Measurements from ENCODE around the gene PIN1. TPM values are rescaled to one million over a fixed set of nuclear protein-coding genes. Genes with fewer than 3 reads are reported as not detected.
A peak's percentile ranks its signal among the peaks of the same experiment; 100 is the strongest.
"Not testable (repeated sequence)": the region's sequence is repeated elsewhere in the genome, so short reads cannot be mapped to it uniquely, and the experiment has no call there.

The PIN1 gene
- total RNA-seq, 2 experiments from 2014 or later, result 95.1 to 101 TPM

DNA sequence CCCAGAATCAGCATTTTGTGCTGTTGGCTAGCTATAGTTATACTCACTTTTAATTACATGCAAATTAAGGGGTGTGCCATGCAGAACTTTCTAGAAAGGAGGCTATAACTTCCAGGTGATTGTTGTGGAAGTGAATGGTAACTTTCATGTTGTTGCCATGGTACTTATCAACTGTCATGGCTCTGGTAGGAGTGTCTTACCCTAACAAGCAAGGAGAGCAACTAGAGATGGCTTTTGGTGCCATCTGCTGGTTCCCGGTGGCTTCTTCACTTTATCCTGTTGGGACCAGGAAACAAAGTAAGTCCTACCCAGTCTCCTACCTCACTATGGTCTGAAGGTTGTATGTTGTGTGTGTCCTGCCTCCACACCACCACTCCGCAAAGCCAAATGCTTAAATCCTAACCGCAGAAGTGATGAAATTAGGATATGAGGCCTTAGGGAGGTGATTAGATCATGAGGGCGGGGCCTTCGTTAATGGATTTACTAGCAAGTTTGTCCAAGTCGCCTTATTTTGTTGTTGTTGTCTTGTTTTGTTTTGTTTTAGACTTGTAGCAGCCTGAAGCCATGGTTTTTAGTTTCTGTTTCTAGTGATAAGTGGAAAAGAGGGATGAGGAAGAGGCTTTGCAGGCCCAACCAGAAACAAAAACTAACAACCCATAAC lies 38.9 kb upstream of the PIN1 start:
- Mint-ChIP-seq H3K9me3 (no peaks in the 10 kb centered on the region), H3K4me3 (no peak overlapping the region), H3K27me3 (no peaks in the 10 kb centered on the region), H3K4me1 (peaks cover 17% of the 10 kb centered on the region), H3K27ac (peak overlapping the region; percentile 90), H3K36me3 (no peaks in the 10 kb centered on the region)
- POLR2A ChIA-PET, result no interaction called here
- peak; percentile 31 for ATAC-seq (ENCODE audit: low read depth)
- DNase-seq, result peak; percentile 73

DNA sequence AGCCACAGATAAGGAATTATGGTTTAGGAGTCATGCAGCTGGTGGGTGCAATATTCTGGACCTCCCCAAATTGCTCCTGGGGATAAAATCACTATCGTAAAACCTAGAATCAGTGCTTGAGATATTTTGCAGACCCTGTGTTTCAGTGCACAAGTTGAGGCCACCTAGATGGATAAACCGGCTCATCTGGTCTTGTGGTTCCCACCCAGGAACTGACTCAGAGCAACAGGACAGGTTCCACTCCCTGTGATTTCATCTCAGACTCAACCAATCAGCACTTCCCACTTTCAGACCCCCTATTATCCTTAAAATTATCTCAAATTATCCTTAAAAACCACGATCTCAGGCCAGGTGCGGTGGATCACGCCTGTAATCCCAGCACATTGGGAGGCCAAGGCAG lies 37.2 kb upstream of the PIN1 start:
- POLR2A ChIA-PET, result interaction anchor here (0.9 kb wide), 1 partner anchor 11 kb away, joined by 3 read pairs; no protein-coding TSS in a partner anchor
- Mint-ChIP-seq H3K9me3 (no peaks in the 10 kb centered on the region), H3K36me3 (no peaks in the 10 kb centered on the region), H3K27ac (no peak overlapping the region), H3K27me3 (no peaks in the 10 kb centered on the region), H3K4me1 (peaks cover 15% of the 10 kb centered on the region), H3K4me3 (no peak overlapping the region)
- no peak for DNase-seq
- ATAC-seq (ENCODE audit: low read depth), result no peak

DNA sequence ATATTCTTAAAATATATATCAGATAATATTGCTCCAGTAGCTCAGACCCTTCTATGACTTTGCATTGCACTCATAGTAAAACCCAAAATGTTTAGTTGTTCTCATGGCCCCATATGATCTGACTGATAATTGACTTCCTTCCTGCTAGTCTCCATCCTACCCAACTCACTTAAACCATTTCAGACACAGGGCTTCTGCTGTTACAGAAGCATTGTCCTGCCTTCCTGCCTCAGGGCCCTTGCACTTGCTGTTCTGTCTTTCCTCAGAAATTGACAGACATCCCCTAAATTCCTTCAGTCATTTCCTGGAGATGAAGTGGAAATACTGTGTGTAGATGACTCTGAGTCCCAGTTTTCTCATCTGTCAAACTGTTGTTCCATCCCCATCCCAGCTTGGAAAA lies 36.0 kb upstream of the PIN1 start:
- peak; percentile 32 for ATAC-seq (ENCODE audit: low read depth)
- Mint-ChIP-seq H3K4me1 (peaks cover 12% of the 10 kb centered on the region), H3K36me3 (peaks cover 5% of the 10 kb centered on the region), H3K9me3 (no peaks in the 10 kb centered on the region), H3K4me3 (no peak overlapping the region), H3K27ac (no peak overlapping the region), H3K27me3 (no peaks in the 10 kb centered on the region)
- DNase-seq, result no peak
- POLR2A ChIA-PET, result interaction anchor here (0.6 to 0.7 kb wide), 4 partner anchors 21 to 51 kb away, joined by 3 to 8 read pairs (median 4); no protein-coding TSS in a partner anchor

DNA sequence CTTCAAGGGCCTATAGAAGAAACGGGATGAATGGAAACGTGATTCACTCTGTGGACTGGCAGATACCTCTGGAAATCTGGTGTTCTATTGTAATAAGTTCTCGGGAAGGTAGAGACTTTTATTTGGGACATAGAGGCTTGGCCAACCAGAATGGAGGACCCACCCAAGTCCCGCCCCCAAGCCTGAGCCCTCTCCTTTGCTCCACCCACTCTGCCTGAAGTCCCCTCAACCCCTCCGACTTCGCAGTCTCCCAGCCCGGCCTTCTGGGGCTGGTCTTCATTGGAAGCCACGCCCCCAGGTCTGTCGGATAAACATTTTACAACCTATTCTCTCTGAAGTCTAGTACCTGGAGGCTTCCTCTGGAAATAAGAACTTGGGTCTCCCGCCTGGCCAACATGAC lies 33.1 kb upstream of the PIN1 start:
- Mint-ChIP-seq H3K27ac (no peak overlapping the region), H3K4me3 (no peak overlapping the region), H3K27me3 (no peaks in the 10 kb centered on the region), H3K9me3 (no peaks in the 10 kb centered on the region), H3K4me1 (peaks cover 4% of the 10 kb centered on the region), H3K36me3 (peaks cover 7% of the 10 kb centered on the region)
- DNase-seq, result no peak
- ATAC-seq (ENCODE audit: low read depth), result no peak
- POLR2A ChIA-PET, result no interaction called here

DNA sequence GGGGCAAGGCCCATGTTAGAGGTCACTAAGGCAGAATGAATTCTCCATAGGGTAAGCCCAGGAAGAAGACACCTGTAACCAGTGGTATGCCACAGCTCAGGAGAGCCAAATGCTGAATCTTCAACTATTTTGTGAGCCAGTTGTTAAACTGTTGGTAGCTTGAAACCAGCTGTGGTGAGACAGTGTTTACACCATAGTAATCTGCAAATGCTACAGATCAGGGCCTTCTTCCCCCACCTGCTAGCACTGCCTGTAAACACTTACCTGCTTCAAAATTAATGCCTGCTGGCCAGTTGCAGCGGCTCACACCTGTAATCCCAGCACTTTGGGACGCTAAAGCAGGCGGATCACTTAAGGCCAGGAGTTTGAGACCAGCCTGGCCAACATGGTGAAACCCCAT lies 28.3 kb upstream of the PIN1 start:
- POLR2A ChIA-PET, result interaction anchor here (1.7 kb wide), 1 partner anchor 12 kb away, joined by 4 read pairs; the partner anchor contains the start of gene FBXL12
- DNase-seq (no peak), ATAC-seq (ENCODE audit: low read depth) (no peak)
- H3K27ac Mint-ChIP-seq, result no peak overlapping the region
- peaks cover 12% of the 10 kb centered on the region for H3K4me1 Mint-ChIP-seq
- no peaks in the 10 kb centered on the region for H3K27me3 Mint-ChIP-seq
- peaks cover 24% of the 10 kb centered on the region for H3K36me3 Mint-ChIP-seq
- no peak overlapping the region for H3K4me3 Mint-ChIP-seq
- H3K9me3 Mint-ChIP-seq, result no peaks in the 10 kb centered on the region

DNA sequence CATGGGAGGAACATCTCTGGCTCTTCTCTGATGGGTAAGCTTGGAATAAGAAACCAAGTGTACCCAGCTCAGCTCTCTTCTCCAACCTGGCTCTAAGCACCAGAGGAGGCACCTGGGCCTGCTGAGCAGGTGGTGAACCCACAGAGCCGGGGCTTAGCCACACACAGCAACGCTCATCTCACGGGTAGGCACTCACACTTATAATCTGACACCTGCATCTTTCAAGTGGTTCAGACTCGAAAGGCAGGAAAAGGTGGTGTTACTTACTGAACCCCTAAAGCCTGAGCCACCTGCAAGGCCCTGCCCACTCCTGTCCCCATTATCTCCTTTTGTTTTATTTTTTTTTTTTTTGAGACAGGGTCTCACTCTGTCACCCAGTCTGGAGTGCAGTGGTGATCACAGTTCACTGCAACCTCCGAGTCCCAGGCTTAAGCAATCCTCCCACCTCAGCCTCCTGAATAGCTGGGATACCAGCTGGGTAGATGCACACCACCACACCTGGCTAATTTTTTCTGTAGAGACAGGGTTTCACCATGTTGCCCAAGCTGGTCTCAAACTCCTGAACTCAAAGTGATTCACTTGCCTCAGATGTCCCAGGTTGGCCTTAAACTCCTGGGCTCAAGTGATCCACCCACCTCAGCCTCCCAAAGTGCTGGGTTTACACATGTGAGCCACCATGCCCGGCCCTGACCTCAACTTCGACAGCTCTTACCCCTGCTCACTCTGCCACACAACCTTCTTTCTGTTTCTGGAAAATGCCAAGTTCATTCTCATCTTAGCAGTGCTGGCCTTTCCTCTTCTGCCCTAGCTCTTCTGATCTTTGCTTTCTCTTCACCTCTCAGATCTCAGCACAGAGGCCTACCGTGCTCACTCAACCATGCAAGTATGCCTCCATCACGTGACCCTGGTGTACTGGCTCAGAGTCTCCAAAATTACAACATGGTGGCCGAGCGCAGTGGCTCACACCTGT lies 26.0 kb upstream of the PIN1 start:
- no peaks in the 10 kb centered on the region for H3K27me3 Mint-ChIP-seq
- H3K4me3 Mint-ChIP-seq, result no peak overlapping the region
- H3K36me3 Mint-ChIP-seq, result peaks cover 31% of the 10 kb centered on the region
- peak; percentile 73 for ATAC-seq (ENCODE audit: low read depth)
- no peaks in the 10 kb centered on the region for H3K9me3 Mint-ChIP-seq
- POLR2A ChIA-PET, result interaction anchor here (1.0 to 2.7 kb wide), 2 partner anchors 9 to 11 kb away, joined by 3 to 14 read pairs; partner anchors contain the start of gene FBXL12
- peak overlapping the region; percentile 55 for H3K27ac Mint-ChIP-seq
- peaks cover 12% of the 10 kb centered on the region for H3K4me1 Mint-ChIP-seq
- DNase-seq, result no peak

DNA sequence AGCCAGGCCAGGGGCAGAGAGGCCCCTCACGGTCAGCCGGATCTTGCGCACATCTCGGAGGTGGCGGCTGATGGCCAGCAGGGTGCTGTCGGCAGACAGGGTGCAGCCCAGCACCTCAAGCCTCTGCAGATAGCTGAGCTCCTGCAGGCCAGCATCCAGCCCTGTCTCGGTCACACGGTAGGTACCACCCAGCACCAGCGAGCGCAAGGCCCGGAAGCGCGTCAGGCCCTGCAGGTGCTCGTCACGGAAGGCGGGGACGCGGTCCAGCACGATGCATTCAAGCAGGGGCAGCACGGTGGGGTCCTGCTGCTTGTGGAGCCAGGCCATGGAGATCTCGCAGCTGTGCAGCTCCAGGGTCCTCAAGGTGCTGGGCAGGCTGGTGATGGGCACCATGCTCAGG lies 24.0 kb upstream of the PIN1 start:
- DNase-seq, result no peak
- H3K27me3 Mint-ChIP-seq, result no peaks in the 10 kb centered on the region
- H3K9me3 Mint-ChIP-seq, result peaks cover 6% of the 10 kb centered on the region
- no peak for ATAC-seq (ENCODE audit: low read depth)
- H3K4me3 Mint-ChIP-seq, result no peak overlapping the region
- POLR2A ChIA-PET, result interaction anchor here (0.5 to 2.7 kb wide), 3 partner anchors 7 to 637 kb away, joined by 3 to 14 read pairs (median 5); partner anchors contain the start of genes FBXL12 and ZNF846
- H3K27ac Mint-ChIP-seq, result no peak overlapping the region
- H3K4me1 Mint-ChIP-seq, result peaks cover 12% of the 10 kb centered on the region
- H3K36me3 Mint-ChIP-seq, result peaks cover 48% of the 10 kb centered on the region

DNA sequence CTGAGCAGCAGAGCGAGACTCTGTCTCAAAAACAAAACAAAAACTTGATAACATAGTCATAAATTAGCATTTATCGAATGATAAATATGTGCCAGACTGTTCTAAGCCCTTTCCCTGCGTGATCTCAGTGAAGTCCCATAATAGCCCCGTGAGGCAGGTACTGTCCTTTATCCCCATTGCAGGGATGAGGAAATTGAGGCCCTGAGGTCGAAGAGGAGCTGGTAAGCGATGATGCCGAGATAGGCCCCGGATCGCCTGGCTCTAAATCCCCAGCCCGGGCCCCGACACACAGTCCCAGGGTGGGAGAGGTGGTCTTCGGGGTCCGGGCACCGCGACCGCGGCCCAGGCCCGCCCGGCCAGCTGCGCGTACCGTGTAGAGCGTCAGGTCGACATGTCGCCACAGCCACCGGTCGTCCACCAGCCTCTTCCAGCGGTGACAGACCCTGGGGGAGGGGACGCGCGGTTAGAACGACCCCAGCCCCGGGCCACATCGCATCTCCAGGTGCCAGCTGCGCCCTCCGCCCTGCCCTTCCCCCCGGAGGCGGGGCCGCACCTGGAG lies 16.9 kb upstream of the PIN1 start:
- Mint-ChIP-seq H3K27me3 (no peaks in the 10 kb centered on the region), H3K27ac (peak overlapping the region; percentile 96)

DNA sequence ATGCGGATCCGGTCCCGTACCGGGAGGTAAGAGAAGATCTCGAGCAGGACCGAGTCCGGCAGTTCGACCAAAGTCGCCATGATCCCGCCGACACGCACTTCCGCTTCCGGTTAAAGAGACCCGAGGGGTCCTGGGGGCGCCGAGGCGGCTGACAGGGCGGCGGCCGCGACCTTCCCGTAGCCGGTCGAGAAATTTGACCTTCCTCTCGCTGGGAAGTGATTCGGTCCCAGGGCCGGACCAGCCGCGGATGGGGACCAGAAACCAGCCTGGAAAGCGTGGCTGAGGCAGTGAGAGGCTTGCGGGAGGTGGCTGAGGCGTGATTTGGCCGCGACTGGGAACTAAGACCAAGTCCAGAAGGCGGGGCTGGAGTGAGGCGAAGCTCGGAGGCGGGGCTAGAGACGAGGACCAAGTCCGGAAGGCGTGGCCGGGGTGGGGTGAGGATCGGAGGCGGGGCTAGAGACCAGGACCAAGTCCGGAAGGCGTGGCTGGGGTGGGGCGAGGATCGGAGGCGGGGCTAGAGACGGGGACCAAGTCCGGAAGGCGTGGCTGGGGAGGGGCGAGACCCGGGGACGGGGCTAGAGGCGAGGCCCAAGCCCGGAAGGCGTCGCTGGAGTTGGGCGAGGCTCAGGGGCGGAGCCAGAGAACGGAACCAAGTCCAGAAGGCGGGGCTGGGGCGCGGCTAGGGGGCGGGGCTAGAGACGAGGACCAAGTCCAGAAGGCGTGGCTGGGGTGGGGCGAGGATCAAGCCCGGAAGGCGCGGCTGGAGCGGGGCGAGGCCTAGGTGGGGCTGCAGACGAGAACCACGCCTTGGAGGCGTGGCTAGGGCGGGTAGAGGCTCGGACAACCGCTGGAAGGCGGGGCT lies 16.2 kb upstream of the PIN1 start, which contains the start of gene FBXL12:
FBXL12 (minus strand) TSS at position 346 of the 862 bp plus-strand sequence; CDS start at position 80, 266 bp downstream.
- Mint-ChIP-seq H3K4me3 (peak within 1 kb of the TSS; percentile 90), H3K27ac (peak within 1 kb of the TSS; percentile 96), H3K27me3 (no peaks in the 10 kb centered on the region), H3K4me1 (peaks cover 23% of the 10 kb centered on the region), H3K9me3 (peaks cover 12% of the 10 kb centered on the region), H3K36me3 (peaks cover 27% of the 10 kb centered on the region)
- POLR2A ChIA-PET, result interaction anchor here (0.6 to 2.0 kb wide), 9 partner anchors 9 to 413 kb away, joined by 3 to 21 read pairs (median 4); partner anchors contain the start of genes UBL5, ZNF561 and ZNF846
- DNase-seq (peak; percentile 100), ATAC-seq (ENCODE audit: low read depth) (peak; percentile 87)

More for the DNA sequence above, 16.9 kb upstream of the PIN1 start:
- Mint-ChIP-seq H3K4me1 (peaks cover 23% of the 10 kb centered on the region), H3K36me3 (peaks cover 33% of the 10 kb centered on the region), H3K4me3 (peak overlapping the region; percentile 90), H3K9me3 (peaks cover 12% of the 10 kb centered on the region)
- DNase-seq, result no peak
- no peak for ATAC-seq (ENCODE audit: low read depth)
- POLR2A ChIA-PET, result interaction anchor here (1.0 to 2.0 kb wide), 8 partner anchors 9 to 413 kb away, joined by 3 to 21 read pairs (median 4); partner anchors contain the start of genes UBL5, ZNF561 and ZNF846

DNA sequence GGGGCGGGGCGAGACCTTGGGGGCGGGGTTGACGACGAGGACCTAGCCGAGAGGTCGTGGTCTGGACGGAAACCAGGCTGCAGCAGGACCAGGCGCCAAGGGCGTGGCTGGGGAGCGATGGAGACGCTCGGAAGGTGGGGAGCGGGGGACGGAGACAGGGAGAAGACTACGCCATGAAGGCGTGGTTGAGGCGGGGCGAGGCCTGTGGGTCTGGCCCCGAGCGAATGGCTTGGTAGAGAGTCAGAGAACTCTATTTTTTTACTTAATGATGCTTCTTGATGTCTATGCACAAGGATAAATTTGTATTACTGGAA lies 15.6 kb upstream of the PIN1 start:
- Mint-ChIP-seq H3K36me3 (peaks cover 25% of the 10 kb centered on the region), H3K4me1 (peaks cover 23% of the 10 kb centered on the region), H3K9me3 (peaks cover 12% of the 10 kb centered on the region), H3K4me3 (peak overlapping the region; percentile 90), H3K27ac (peak overlapping the region; percentile 96), H3K27me3 (no peaks in the 10 kb centered on the region)
- peak; percentile 71 for ATAC-seq (ENCODE audit: low read depth)
- POLR2A ChIA-PET, result interaction anchor here (0.6 to 2.0 kb wide), 9 partner anchors 8 to 412 kb away, joined by 3 to 21 read pairs (median 4); partner anchors contain the start of genes UBL5, ZNF561 and ZNF846
- no peak for DNase-seq

DNA sequence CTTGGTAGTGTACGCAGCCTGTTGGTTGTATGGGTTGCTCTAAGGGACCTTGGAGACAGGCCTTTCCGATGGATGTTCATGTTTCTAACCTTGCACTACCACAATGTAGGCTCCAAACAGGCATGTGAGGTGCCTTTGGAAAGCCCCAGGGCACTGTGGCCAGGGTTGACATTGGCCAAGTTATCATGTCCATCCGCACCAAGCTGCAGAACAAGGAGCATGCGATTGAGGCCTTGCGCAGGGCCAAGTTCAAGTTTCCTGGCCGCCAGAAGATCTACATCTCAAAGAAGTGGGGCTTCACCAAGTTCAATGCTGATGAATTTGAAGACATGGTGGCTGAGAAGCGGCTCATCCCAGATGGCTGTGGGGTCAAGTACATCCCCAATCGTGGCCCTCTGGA lies 15.1 kb upstream of the PIN1 start:
- peaks cover 20% of the 10 kb centered on the region for H3K36me3 Mint-ChIP-seq
- H3K27ac Mint-ChIP-seq, result peak overlapping the region; percentile 96
- DNase-seq, result peak; percentile 37
- not testable (repeated sequence) for ATAC-seq (ENCODE audit: low read depth); H3K27me3 Mint-ChIP-seq; H3K9me3 Mint-ChIP-seq
- POLR2A ChIA-PET, result interaction anchor here (2.0 kb wide), 1 partner anchor 26 kb away, joined by 5 read pairs; no protein-coding TSS in a partner anchor
- H3K4me1 Mint-ChIP-seq, result peaks cover 23% of the 10 kb centered on the region
- H3K4me3 Mint-ChIP-seq, result peak overlapping the region; percentile 90

DNA sequence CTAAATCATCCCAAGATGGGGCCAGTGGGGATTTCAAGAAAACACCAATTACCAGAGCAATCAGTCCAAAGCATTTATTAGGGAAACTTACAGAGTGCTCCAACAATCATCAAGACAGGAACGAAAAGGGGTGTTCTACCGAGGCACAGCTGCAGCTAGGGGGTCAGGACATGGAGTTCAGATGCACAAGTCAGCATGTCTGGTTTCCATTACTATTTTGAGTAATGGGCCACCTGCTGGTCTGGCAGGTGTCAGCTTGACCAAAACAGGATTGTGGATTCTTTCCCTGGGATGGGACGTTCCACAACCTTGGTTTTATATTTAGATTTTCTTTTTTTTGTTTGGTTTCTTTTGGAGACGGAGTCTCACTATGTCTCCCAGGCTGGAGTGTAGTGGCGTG lies 11.3 kb upstream of the PIN1 start:
- Mint-ChIP-seq H3K9me3 (no peaks in the 10 kb centered on the region), H3K4me3 (no peak overlapping the region), H3K4me1 (peaks cover 17% of the 10 kb centered on the region), H3K27me3 (no peaks in the 10 kb centered on the region), H3K27ac (no peak overlapping the region), H3K36me3 (peaks cover 7% of the 10 kb centered on the region)
- DNase-seq (no peak), ATAC-seq (ENCODE audit: low read depth) (no peak)
- POLR2A ChIA-PET, result interaction anchor here (0.6 kb wide), 1 partner anchor 95 kb away, joined by 3 read pairs; no protein-coding TSS in a partner anchor
